Astrocyte (in vitro differentiated cells and primary cell): ENCODE data around the gene YES1. TPM values are rescaled to one million over a fixed set of nuclear protein-coding genes. Genes with fewer than 3 reads are reported as not detected.
"Not testable (repeated sequence)": the region's sequence is repeated elsewhere in the genome, so short reads cannot be mapped to it uniquely, and the experiment has no call there.

Source experiments
- DNase-seq: peaks from one replicate; pipeline ENCODE4 v3.0.0-alpha.2; 2010; ENCODE audit warnings: low read depth
- FAIRE-seq: peaks from 2 replicates; lab custom pipeline; 2011; peaks lifted over from hg19 to GRCh38; lab: Jason Lieb, UNC
- H2AFZ ChIP-seq: 2 replicates; pipeline ENCODE4 v1.6.0; 2012; ENCODE audit warnings: low read depth, low read length, inconsistent platforms
- H3K27ac ChIP-seq: 2 replicates; pipeline ENCODE4 v1.5.1; 2011; ENCODE audit warnings: low read depth, low read length, inconsistent platforms
- H3K27me3 ChIP-seq: 2 replicates; pipeline ENCODE4 v1.6.0; 2011; ENCODE audit warnings: low read length, inconsistent platforms; ENCODE audit not compliant: insufficient read depth
- H3K36me3 ChIP-seq: 2 replicates; pipeline ENCODE4 v1.5.1; 2011; ENCODE audit warnings: low read length, inconsistent platforms; ENCODE audit not compliant: insufficient read depth
- H3K4me1 ChIP-seq: 2 replicates; pipeline ENCODE4 v1.5.1; 2011; ENCODE audit warnings: low read length, inconsistent platforms; ENCODE audit not compliant: insufficient read depth
- H3K4me2 ChIP-seq: 2 replicates; pipeline ENCODE4 v1.6.0; 2012; ENCODE audit warnings: low read length, inconsistent platforms
- H3K4me3 ChIP-seq: 2 replicates; pipeline ENCODE4 v1.5.1; 2011; ENCODE audit warnings: low read depth, mild to moderate bottlenecking, low read length, inconsistent platforms; ENCODE audit not compliant: insufficient read depth
- H3K79me2 ChIP-seq: 2 replicates; pipeline ENCODE4 v1.6.0; 2012; ENCODE audit warnings: mild to moderate bottlenecking, low read length, inconsistent platforms; ENCODE audit not compliant: insufficient read depth
- H3K9ac ChIP-seq: 2 replicates; pipeline ENCODE4 v1.6.0; 2012; ENCODE audit warnings: mild to moderate bottlenecking, low read length, inconsistent platforms
- H3K9me3 ChIP-seq: 2 replicates; pipeline ENCODE4 v1.5.1; 2012; ENCODE audit warnings: low read depth, mild to moderate bottlenecking, low read length, inconsistent platforms; ENCODE audit not compliant: insufficient read depth
- H4K20me1 ChIP-seq: 2 replicates; pipeline ENCODE4 v1.6.0; 2012; ENCODE audit warnings: low read length, inconsistent platforms; ENCODE audit not compliant: insufficient read depth
- H3K27ac Mint-ChIP-seq: one replicate; pipeline ENCODE4 v1.8.0; 2021; ENCODE audit warnings: mild to moderate bottlenecking, mixed read lengths; ENCODE audit not compliant: unreplicated experiment
- H3K27me3 Mint-ChIP-seq: one replicate; pipeline ENCODE4 v1.8.0; 2021; ENCODE audit warnings: low read depth, mixed read lengths; ENCODE audit not compliant: unreplicated experiment
- H3K36me3 Mint-ChIP-seq: one replicate; pipeline ENCODE4 v1.8.0; 2021; ENCODE audit warnings: low read depth, mixed read lengths; ENCODE audit not compliant: unreplicated experiment
- H3K4me1 Mint-ChIP-seq: one replicate; pipeline ENCODE4 v1.8.0; 2021; ENCODE audit warnings: low read depth, mixed read lengths; ENCODE audit not compliant: unreplicated experiment
- H3K4me3 Mint-ChIP-seq: one replicate; pipeline ENCODE4 v1.8.0; 2021; ENCODE audit warnings: mild to moderate bottlenecking, moderate library complexity, mixed read lengths; ENCODE audit not compliant: unreplicated experiment
- H3K9me3 Mint-ChIP-seq: one replicate; pipeline ENCODE4 v1.8.0; 2021; ENCODE audit warnings: mild to moderate bottlenecking, mixed read lengths; ENCODE audit not compliant: unreplicated experiment
- EZH2 ChIP-seq: IDR thresholded peaks from 2 replicates; pipeline ENCODE4 v1.6.1; 2012; ENCODE audit warnings: mild to moderate bottlenecking, low read length, inconsistent platforms; ENCODE audit not compliant: insufficient read depth
- total RNA-seq: library from RNA; stranded (reverse); gene quantifications from 2 replicates; pipeline ENCODE4 v1.2.1, GENCODE V29; 2021
- TF ChIP-seq, protein P1 (sequence below): IDR thresholded peaks from 2 replicates; pipeline ENCODE4 v1.5.1; 2011; ENCODE audit warnings: low read depth, mild to moderate bottlenecking, inconsistent platforms, low read length, moderate library complexity; ENCODE audit not compliant: insufficient read depth

Gene YES1
- total RNA-seq, 1 donor from 2014 or later = 68.2 TPM

GRCh38 chr18:731185-731584 lies 80.9 kb downstream of the YES1 start:
- TF ChIP-seq, protein P1, sequence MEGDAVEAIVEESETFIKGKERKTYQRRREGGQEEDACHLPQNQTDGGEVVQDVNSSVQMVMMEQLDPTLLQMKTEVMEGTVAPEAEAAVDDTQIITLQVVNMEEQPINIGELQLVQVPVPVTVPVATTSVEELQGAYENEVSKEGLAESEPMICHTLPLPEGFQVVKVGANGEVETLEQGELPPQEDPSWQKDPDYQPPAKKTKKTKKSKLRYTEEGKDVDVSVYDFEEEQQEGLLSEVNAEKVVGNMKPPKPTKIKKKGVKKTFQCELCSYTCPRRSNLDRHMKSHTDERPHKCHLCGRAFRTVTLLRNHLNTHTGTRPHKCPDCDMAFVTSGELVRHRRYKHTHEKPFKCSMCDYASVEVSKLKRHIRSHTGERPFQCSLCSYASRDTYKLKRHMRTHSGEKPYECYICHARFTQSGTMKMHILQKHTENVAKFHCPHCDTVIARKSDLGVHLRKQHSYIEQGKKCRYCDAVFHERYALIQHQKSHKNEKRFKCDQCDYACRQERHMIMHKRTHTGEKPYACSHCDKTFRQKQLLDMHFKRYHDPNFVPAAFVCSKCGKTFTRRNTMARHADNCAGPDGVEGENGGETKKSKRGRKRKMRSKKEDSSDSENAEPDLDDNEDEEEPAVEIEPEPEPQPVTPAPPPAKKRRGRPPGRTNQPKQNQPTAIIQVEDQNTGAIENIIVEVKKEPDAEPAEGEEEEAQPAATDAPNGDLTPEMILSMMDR = no peak
- TF ChIP-seq EZH2 = no peak
- Histone ChIP-seq H2AFZ (no peak overlapping the region), H3K27me3 (no peaks in the 10 kb centered on the region), H3K4me2 (no peak overlapping the region), H3K4me3 (no peak overlapping the region), H3K9me3 (no peaks in the 10 kb centered on the region), H3K79me2 (no peaks in the 10 kb centered on the region), H3K4me1 (no peaks in the 10 kb centered on the region), H4K20me1 (peaks cover 3% of the 10 kb centered on the region), H3K36me3 (peaks cover 6% of the 10 kb centered on the region), H3K27ac (no peak overlapping the region), H3K9ac (no peak overlapping the region)
- peaks cover 9% of the 10 kb centered on the region for H3K36me3 Mint-ChIP-seq
- H3K27me3 Mint-ChIP-seq = no peaks in the 10 kb centered on the region
- no peak overlapping the region for H3K27ac Mint-ChIP-seq
- H3K4me3 Mint-ChIP-seq = no peak overlapping the region
- peak; percentile 63 for FAIRE-seq
- H3K9me3 Mint-ChIP-seq = no peaks in the 10 kb centered on the region
- DNase-seq = no peak
- no peaks in the 10 kb centered on the region for H3K4me1 Mint-ChIP-seq

- no peaks in the 10 kb centered on the region for H3K9me3 Mint-ChIP-seq
- H3K36me3 ChIP-seq = peaks cover 6% of the 10 kb centered on the region
- H4K20me1 ChIP-seq = peaks cover 3% of the 10 kb centered on the region
- no peaks in the 10 kb centered on the region for H3K27me3 ChIP-seq
- H3K4me1 ChIP-seq = no peaks in the 10 kb centered on the region
- H3K79me2 ChIP-seq = no peaks in the 10 kb centered on the region
- no peak overlapping the region for H3K4me3 ChIP-seq
- H3K27ac ChIP-seq = no peak overlapping the region
- no peak overlapping the region for H3K9ac ChIP-seq
- peaks cover 6% of the 10 kb centered on the region for H3K36me3 Mint-ChIP-seq
- H3K4me1 Mint-ChIP-seq = no peaks in the 10 kb centered on the region
- H3K4me2 ChIP-seq = no peak overlapping the region
- FAIRE-seq (no peak), DNase-seq (no peak)
- TF ChIP-seq, protein P1 = no peak
- no peak for TF ChIP-seq EZH2
- H3K27ac Mint-ChIP-seq = no peak overlapping the region
- no peaks in the 10 kb centered on the region for H3K9me3 ChIP-seq
- H3K4me3 Mint-ChIP-seq = no peak overlapping the region
- no peaks in the 10 kb centered on the region for H3K27me3 Mint-ChIP-seq
- H2AFZ ChIP-seq = no peak overlapping the region
Observed at GRCh38 chr18:730692-731091, 81.3 kb downstream of the YES1 start.

GRCh38 chr18:730120-730519 lies 81.9 kb downstream of the YES1 start:
- DNase-seq, H4K20me1 ChIP-seq, H3K27me3 Mint-ChIP-seq, H3K4me3 Mint-ChIP-seq, H3K36me3 ChIP-seq, H3K4me3 ChIP-seq, H3K9me3 ChIP-seq, H3K79me2 ChIP-seq, H3K27me3 ChIP-seq, H3K9me3 Mint-ChIP-seq, H3K27ac ChIP-seq, H3K27ac Mint-ChIP-seq, H2AFZ ChIP-seq, H3K36me3 Mint-ChIP-seq, FAIRE-seq, H3K4me2 ChIP-seq, H3K4me1 Mint-ChIP-seq, H3K4me1 ChIP-seq, H3K9ac ChIP-seq: not testable (repeated sequence)
